HepG2 (cell line): Measurements from ENCODE around the gene FAM174C. TPM values are rescaled to one million over a fixed set of nuclear protein-coding genes. Genes with fewer than 3 reads are reported as not detected.

Experiments used
- AGO1 ChIP-seq: fragments of 200-400 bp; formaldehyde crosslinking; IDR thresholded peaks from 2 replicates; pipeline ENCODE4 v1.6.1; 2017; ENCODE audit warnings: mild to moderate bottlenecking, low read depth, low read length, moderate library complexity; ENCODE audit not compliant: poor library complexity, severe bottlenecking
- ATRX ChIP-seq: sonication (generic); formaldehyde crosslinking; IDR thresholded peaks from 2 replicates; pipeline ENCODE4 v1.4.0; 2020; ENCODE audit warnings: missing genetic modification reagents, borderline replicate concordance
- CREM ChIP-seq, 2 experiments: sonication (generic) in 1 of 2; formaldehyde crosslinking in 1 of 2; IDR thresholded peaks; 2 replicates each; pipeline versions ENCODE4 v1.4.0 to v1.6.1; 2016 to 2020; ENCODE audit warnings: antibody characterized with exemption in 1 of 2, mild to moderate bottlenecking in 1 of 2, missing genetic modification reagents in 1 of 2
- EEA1 ChIP-seq: sonication (generic); formaldehyde crosslinking; IDR thresholded peaks from 2 replicates; pipeline ENCODE4 v1.5.1; 2020; ENCODE audit warnings: mild to moderate bottlenecking, missing genetic modification reagents, borderline replicate concordance
- FOSL2 ChIP-seq: sonication (generic); formaldehyde crosslinking; IDR thresholded peaks from 2 replicates; pipeline ENCODE4 v1.4.0; 2020; ENCODE audit warnings: missing genetic modification reagents
- GZF1 ChIP-seq: sonication (generic); formaldehyde crosslinking; IDR thresholded peaks from 2 replicates; pipeline ENCODE4 v1.5.1; 2020; ENCODE audit warnings: mild to moderate bottlenecking, missing genetic modification reagents
- HDAC6 ChIP-seq: fragments of 200-600 bp; sonication (generic); IDR thresholded peaks from 2 replicates; pipeline ENCODE4 v1.7.0; 2017; ENCODE audit warnings: mild to moderate bottlenecking, antibody characterized with exemption, low read length, low read depth
- HES4 ChIP-seq: sonication (generic); formaldehyde crosslinking; IDR thresholded peaks from 2 replicates; pipeline ENCODE4 v1.9.0; 2021; ENCODE audit warnings: mild to moderate bottlenecking, missing genetic modification reagents, borderline replicate concordance
- HOMEZ ChIP-seq: IDR thresholded peaks from 2 replicates; pipeline ENCODE4 v1.6.1; 2016; ENCODE audit warnings: low read depth
- MAFK ChIP-seq, 2 experiments: IDR thresholded peaks in 1 of 2; conservative IDR thresholded peaks in 1 of 2; 2 replicates each; pipeline ENCODE4 v1.6.1; 2011; ENCODE audit warnings: improper control_type of control experiment in 2 of 2, low read length in 2 of 2
- MAX ChIP-seq: IDR thresholded peaks from 2 replicates; pipeline ENCODE4 v1.6.1; 2012; ENCODE audit warnings: inconsistent platforms
- MAZ ChIP-seq, 2 experiments: sonication (generic) in 1 of 2; formaldehyde crosslinking in 1 of 2; IDR thresholded peaks; 2 replicates each; pipeline versions ENCODE4 v1.5.0 to v1.6.1; 2012 to 2020; ENCODE audit warnings: low read depth in 2 of 2, mild to moderate bottlenecking in 2 of 2, borderline replicate concordance in 1 of 2, improper control_type of control experiment in 1 of 2, low read length in 1 of 2, missing genetic modification reagents in 1 of 2, moderate library complexity in 1 of 2
- MTA3 ChIP-seq: sonication (generic); formaldehyde crosslinking; IDR thresholded peaks from 2 replicates; pipeline ENCODE4 v1.4.0; 2020; ENCODE audit warnings: missing genetic modification reagents
- NFE2L2 ChIP-seq: fragments of 150-350 bp; IDR thresholded peaks from 2 replicates; pipeline ENCODE4 v1.6.1; 2014; ENCODE audit warnings: low read length
- NPAS2 ChIP-seq: sonication (generic); formaldehyde crosslinking; IDR thresholded peaks from 2 replicates; pipeline ENCODE4 v1.8.0; 2022; ENCODE audit warnings: mild to moderate bottlenecking, missing genetic modification reagents, borderline replicate concordance
- RBM22 ChIP-seq: fragments of 200-400 bp; formaldehyde crosslinking; optimal IDR thresholded peaks from 2 replicates; pipeline ENCODE3; 2017; ENCODE audit warnings: mild to moderate bottlenecking, low read length, moderate library complexity
- RBM39 ChIP-seq: fragments of 200-400 bp; formaldehyde crosslinking; IDR thresholded peaks from one replicate; pipeline ENCODE4 v1.6.1; 2018; ENCODE audit warnings: antibody characterized with exemption, mild to moderate bottlenecking, low read depth, low read length; ENCODE audit not compliant: poor library complexity, severe bottlenecking
- SAP130 ChIP-seq: IDR thresholded peaks from 2 replicates; pipeline ENCODE4 v1.6.1; 2016; ENCODE audit warnings: low read depth
- SP140L ChIP-seq: sonication (generic); formaldehyde crosslinking; IDR thresholded peaks from 2 replicates; pipeline ENCODE4 v1.4.0; 2020; ENCODE audit warnings: missing genetic modification reagents, borderline replicate concordance
- SP4 ChIP-seq: sonication (generic); formaldehyde crosslinking; IDR thresholded peaks from 2 replicates; pipeline ENCODE4 v1.8.1; 2023; ENCODE audit warnings: mild to moderate bottlenecking, missing genetic modification reagents
- ZNF282 ChIP-seq: fragments of 450-650 bp; IDR thresholded peaks from 2 replicates; pipeline ENCODE4 v1.6.1; 2018; ENCODE audit not compliant: partially characterized antibody
- ZNF446 ChIP-seq: sonication (generic); formaldehyde crosslinking; IDR thresholded peaks from 2 replicates; pipeline ENCODE4 v1.5.0; 2020; ENCODE audit warnings: mild to moderate bottlenecking, missing genetic modification reagents
- ZNF460 ChIP-seq: sonication (generic); formaldehyde crosslinking; IDR thresholded peaks from 2 replicates; pipeline ENCODE4 v1.5.1; 2020; ENCODE audit warnings: missing genetic modification reagents, mild to moderate bottlenecking, borderline replicate concordance
- ZNF761 ChIP-seq: sonication (generic); formaldehyde crosslinking; conservative IDR thresholded peaks from 2 replicates; pipeline ENCODE4 v1.4.0; 2020; ENCODE audit warnings: mild to moderate bottlenecking, missing genetic modification reagents
- polyA plus RNA-seq, 8 experiments: library from polyadenylated mRNA; depleted of rRNA in 3 of 8; stranded (reverse) in 7 of 8; unstranded in 1 of 8; fragments of >200 nt; fragmentation: Illumina TruSeq in 4 of 8; extraction: Trizol in 4 of 8; gene quantifications; 2 replicates each; pipeline versions ENCODE4 v1.2.1 to v1.2.3, GENCODE V29; 2011 to 2016; ENCODE audit warnings: low read depth in 4 of 8, missing spikeins in 1 of 8, mixed read lengths in 1 of 8; ENCODE audit not compliant: insufficient read depth in 1 of 8
- total RNA-seq, 5 experiments: library from RNA; depleted of rRNA; stranded (reverse); fragments of >200 nt; fragmentation: Illumina TruSeq; extraction: Trizol; gene quantifications; 2 replicates each; pipeline ENCODE4 v1.2.3, GENCODE V29; 2016; ENCODE audit warnings: low read depth in 1 of 5
- TF ChIP-seq, protein P1 (sequence below): sonication (generic); formaldehyde crosslinking; IDR thresholded peaks from 2 replicates; pipeline ENCODE4 v1.4.0; 2020; ENCODE audit warnings: mild to moderate bottlenecking, low read depth, missing genetic modification reagents
- TF ChIP-seq, protein P2 (sequence below): conservative IDR thresholded peaks from 2 replicates; pipeline ENCODE4 v1.6.1; 2018; ENCODE audit warnings: missing genetic modification reagents

The FAM174C gene
- total and polyA plus RNA-seq, 2 of the 13 experiments (the other 11 are each of a cell fraction or from before 2014, with no cell fraction given): 19.5 to 31.3 TPM

DNA sequence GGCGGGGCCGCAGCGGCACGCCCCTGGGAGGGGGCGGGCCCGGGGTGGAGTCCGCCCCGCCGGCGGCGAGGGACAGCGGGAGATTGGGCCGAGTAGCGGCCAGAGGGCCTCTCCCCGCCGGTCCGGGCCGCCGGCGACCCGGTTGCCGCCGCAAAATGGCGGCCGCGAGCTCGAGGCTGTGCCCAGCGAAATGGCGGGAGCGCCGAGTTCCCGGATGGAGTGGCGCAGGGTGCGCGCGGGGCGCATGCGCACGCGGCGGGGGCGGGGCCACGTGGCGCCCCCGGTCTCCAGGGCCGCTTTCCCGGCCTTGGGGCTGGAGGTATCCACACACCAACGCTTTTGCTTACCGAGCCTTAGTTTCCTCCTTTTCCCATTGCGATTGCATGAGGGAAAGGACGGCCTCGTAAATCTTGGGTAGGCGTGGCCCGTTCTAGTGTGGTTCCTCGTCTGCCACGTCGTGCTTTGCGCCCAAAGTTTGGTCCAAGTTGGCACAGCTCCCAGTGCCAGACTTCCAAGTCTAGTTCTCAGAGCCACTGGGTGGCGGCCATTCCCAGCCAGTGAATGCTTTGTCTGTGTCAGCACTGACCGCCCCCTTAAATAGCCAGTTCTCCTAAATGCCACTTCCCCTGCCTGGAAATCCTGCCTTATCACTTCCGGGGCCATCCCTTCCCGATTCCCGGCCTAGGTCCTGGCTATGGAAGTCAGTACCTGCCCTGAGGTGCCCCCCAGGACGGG, 5.7 kb upstream of the FAM174C start (continued):
- TF ChIP-seq AGO1 (peak; percentile 20), HOMEZ (CRISPR knock-in tag) (no peak), ZNF446 (CRISPR knock-in tag) (peak; percentile 50; the same call in 1 of the 2 replicates), RBM22 (peak; percentile 86), MAFK (conservative IDR thresholded peaks at IDR 0.05 in 1 of 2, IDR thresholded peaks at IDR 0.05 in 1 of 2; ENCODE audit: low read length in 2 of 2) (no peak), MTA3 (CRISPR knock-in tag) (no peak), FOSL2 (CRISPR knock-in tag) (no peak), MAX (peak; percentile 96), MAZ (IDR thresholded peaks at IDR 0.05; ENCODE audit: borderline replicate concordance, low read depth, low read length) (no peak), MAZ (CRISPR knock-in tag; IDR thresholded peaks at IDR 0.05; ENCODE audit: low read depth) (no peak), HDAC6 (no peak), ZNF460 (CRISPR knock-in tag) (no peak), SP4 (CRISPR knock-in tag) (no peak), CREM (IDR thresholded peaks at IDR 0.05) (no peak), CREM (CRISPR knock-in tag; IDR thresholded peaks at IDR 0.05) (no peak), EEA1 (CRISPR knock-in tag) (no peak), NFE2L2 (no peak), SAP130 (CRISPR knock-in tag) (peak; percentile 51), ZNF282 (no peak), NPAS2 (no peak), ATRX (CRISPR knock-in tag) (no peak), GZF1 (no peak), SP140L (CRISPR knock-in tag) (no peak), RBM39 (peak; percentile 0), ZNF761 (CRISPR knock-in tag) (no peak), HES4 (peak; percentile 52; the same call in 1 of the 2 replicates)
- TF ChIP-seq, protein P1, sequence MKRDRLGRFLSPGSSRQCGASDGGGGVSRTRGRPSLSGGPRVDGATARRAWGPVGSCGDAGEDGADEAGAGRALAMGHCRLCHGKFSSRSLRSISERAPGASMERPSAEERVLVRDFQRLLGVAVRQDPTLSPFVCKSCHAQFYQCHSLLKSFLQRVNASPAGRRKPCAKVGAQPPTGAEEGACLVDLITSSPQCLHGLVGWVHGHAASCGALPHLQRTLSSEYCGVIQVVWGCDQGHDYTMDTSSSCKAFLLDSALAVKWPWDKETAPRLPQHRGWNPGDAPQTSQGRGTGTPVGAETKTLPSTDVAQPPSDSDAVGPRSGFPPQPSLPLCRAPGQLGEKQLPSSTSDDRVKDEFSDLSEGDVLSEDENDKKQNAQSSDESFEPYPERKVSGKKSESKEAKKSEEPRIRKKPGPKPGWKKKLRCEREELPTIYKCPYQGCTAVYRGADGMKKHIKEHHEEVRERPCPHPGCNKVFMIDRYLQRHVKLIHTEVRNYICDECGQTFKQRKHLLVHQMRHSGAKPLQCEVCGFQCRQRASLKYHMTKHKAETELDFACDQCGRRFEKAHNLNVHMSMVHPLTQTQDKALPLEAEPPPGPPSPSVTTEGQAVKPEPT (CRISPR knock-in tag): no peak
- TF ChIP-seq, protein P2, sequence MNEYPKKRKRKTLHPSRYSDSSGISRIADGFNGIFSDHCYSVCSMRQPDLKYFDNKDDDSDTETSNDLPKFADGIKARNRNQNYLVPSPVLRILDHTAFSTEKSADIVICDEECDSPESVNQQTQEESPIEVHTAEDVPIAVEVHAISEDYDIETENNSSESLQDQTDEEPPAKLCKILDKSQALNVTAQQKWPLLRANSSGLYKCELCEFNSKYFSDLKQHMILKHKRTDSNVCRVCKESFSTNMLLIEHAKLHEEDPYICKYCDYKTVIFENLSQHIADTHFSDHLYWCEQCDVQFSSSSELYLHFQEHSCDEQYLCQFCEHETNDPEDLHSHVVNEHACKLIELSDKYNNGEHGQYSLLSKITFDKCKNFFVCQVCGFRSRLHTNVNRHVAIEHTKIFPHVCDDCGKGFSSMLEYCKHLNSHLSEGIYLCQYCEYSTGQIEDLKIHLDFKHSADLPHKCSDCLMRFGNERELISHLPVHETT (CRISPR knock-in tag): peak; percentile 42; the same call in 1 of the 2 replicates
